HEK293 (cell line): ENCODE measurements around the gene RASSF5.

ENCODE experiments used
- CTCF ChIP-seq: fragments of 450-650 bp; formaldehyde crosslinking; IDR thresholded peaks from 2 replicates; pipeline ENCODE4 v1.5.1; 2016; ENCODE audit warnings: missing biosample characterization, missing genetic modification characterization
- GFI1B ChIP-seq: fragments of 450-650 bp; formaldehyde crosslinking; IDR thresholded peaks from 2 replicates; pipeline ENCODE4 v1.5.1; 2016; ENCODE audit warnings: missing biosample characterization, missing genetic modification characterization
- HIC1 ChIP-seq: fragments of 450-650 bp; formaldehyde crosslinking; IDR thresholded peaks from 2 replicates; pipeline ENCODE4 v1.5.1; 2016; ENCODE audit warnings: missing biosample characterization, missing genetic modification characterization
- INSM2 ChIP-seq: fragments of 450-650 bp; formaldehyde crosslinking; IDR thresholded peaks from 2 replicates; pipeline ENCODE4 v1.5.1; 2016; ENCODE audit warnings: missing biosample characterization, missing genetic modification characterization
- KLF10 ChIP-seq: fragments of 450-650 bp; IDR thresholded peaks from 2 replicates; pipeline ENCODE4 v1.5.1; 2018; ENCODE audit warnings: missing biosample characterization, mild to moderate bottlenecking, missing genetic modification characterization
- MYNN ChIP-seq: fragments of 450-650 bp; formaldehyde crosslinking; IDR thresholded peaks from 2 replicates; pipeline ENCODE4 v1.5.1; 2016; ENCODE audit warnings: missing biosample characterization, missing genetic modification characterization, borderline replicate concordance
- TCF7L2 ChIP-seq: IDR thresholded peaks from 2 replicates; pipeline ENCODE4 v1.6.1; 2011; ENCODE audit warnings: low read depth, mild to moderate bottlenecking, inconsistent platforms, low read length, moderate library complexity, borderline replicate concordance
- YY1 ChIP-seq: fragments of 450-650 bp; formaldehyde crosslinking; IDR thresholded peaks from 2 replicates; pipeline ENCODE4 v1.5.1; 2018; ENCODE audit warnings: missing biosample characterization, missing genetic modification characterization
- ZFP3 ChIP-seq: fragments of 450-650 bp; formaldehyde crosslinking; IDR thresholded peaks from 2 replicates; pipeline ENCODE4 v1.5.1; 2016; ENCODE audit warnings: low read depth, missing biosample characterization, missing genetic modification characterization
- ZNF114 ChIP-seq: fragments of 450-650 bp; formaldehyde crosslinking; IDR thresholded peaks from 2 replicates; pipeline ENCODE4 v1.5.0; 2017; ENCODE audit warnings: missing biosample characterization, missing genetic modification characterization
- ZNF16 ChIP-seq: fragments of 450-650 bp; formaldehyde crosslinking; IDR thresholded peaks from 2 replicates; pipeline ENCODE4 v1.5.1; 2016; ENCODE audit warnings: low read depth, missing biosample characterization, missing genetic modification characterization
- ZNF2 ChIP-seq: fragments of 450-650 bp; formaldehyde crosslinking; IDR thresholded peaks from 2 replicates; pipeline ENCODE4 v1.5.1; 2016; ENCODE audit warnings: missing biosample characterization, missing genetic modification characterization
- ZNF202 ChIP-seq: fragments of 450-650 bp; formaldehyde crosslinking; IDR thresholded peaks from 2 replicates; pipeline ENCODE4 v1.5.1; 2016; ENCODE audit warnings: missing biosample characterization, missing genetic modification characterization, borderline replicate concordance
- ZNF223 ChIP-seq: fragments of 450-650 bp; formaldehyde crosslinking; IDR thresholded peaks from 2 replicates; pipeline ENCODE4 v1.5.1; 2016; ENCODE audit warnings: missing biosample characterization, missing genetic modification characterization
- ZNF239 ChIP-seq: fragments of 450-650 bp; formaldehyde crosslinking; IDR thresholded peaks from 2 replicates; pipeline ENCODE4 v1.5.1; 2016; ENCODE audit warnings: missing biosample characterization, missing genetic modification characterization
- ZNF248 ChIP-seq: fragments of 450-650 bp; formaldehyde crosslinking; IDR thresholded peaks from 2 replicates; pipeline ENCODE4 v1.5.1; 2017; ENCODE audit warnings: missing biosample characterization, missing genetic modification characterization
- ZNF324 ChIP-seq: fragments of 450-650 bp; formaldehyde crosslinking; IDR thresholded peaks from 2 replicates; pipeline ENCODE4 v1.5.1; 2016; ENCODE audit warnings: missing biosample characterization, missing genetic modification characterization
- ZNF350 ChIP-seq: fragments of 450-650 bp; formaldehyde crosslinking; IDR thresholded peaks from 2 replicates; pipeline ENCODE4 v1.5.0; 2017; ENCODE audit warnings: missing biosample characterization, mild to moderate bottlenecking, missing genetic modification characterization
- ZNF366 ChIP-seq: fragments of 450-650 bp; formaldehyde crosslinking; conservative IDR thresholded peaks from 2 replicates; pipeline ENCODE4 v1.5.1; 2016; ENCODE audit warnings: missing biosample characterization, missing genetic modification characterization
- ZNF37A ChIP-seq: fragments of 450-650 bp; IDR thresholded peaks from 2 replicates; pipeline ENCODE4 v1.5.1; 2018; ENCODE audit warnings: missing biosample characterization, missing genetic modification characterization
- ZNF416 ChIP-seq: fragments of 450-650 bp; formaldehyde crosslinking; IDR thresholded peaks from 2 replicates; pipeline ENCODE4 v1.5.1; 2016; ENCODE audit warnings: missing biosample characterization, missing genetic modification characterization
- ZNF423 ChIP-seq: fragments of 450-650 bp; formaldehyde crosslinking; IDR thresholded peaks from 2 replicates; pipeline ENCODE4 v1.5.1; 2016; ENCODE audit warnings: missing biosample characterization, missing genetic modification characterization
- ZNF449 ChIP-seq: fragments of 450-650 bp; formaldehyde crosslinking; IDR thresholded peaks from 2 replicates; pipeline ENCODE4 v1.5.1; 2017; ENCODE audit warnings: missing biosample characterization, mild to moderate bottlenecking, missing genetic modification characterization, moderate library complexity
- ZNF549 ChIP-seq: fragments of 450-650 bp; IDR thresholded peaks from 2 replicates; pipeline ENCODE4 v1.5.1; 2018; ENCODE audit warnings: missing biosample characterization, missing genetic modification characterization, mild to moderate bottlenecking, inconsistent platforms, moderate library complexity
- ZNF558 ChIP-seq: fragments of 450-650 bp; formaldehyde crosslinking; IDR thresholded peaks from 2 replicates; pipeline ENCODE4 v1.5.1; 2016; ENCODE audit warnings: missing biosample characterization, missing genetic modification characterization
- ZNF561 ChIP-seq: fragments of 450-650 bp; IDR thresholded peaks from 2 replicates; pipeline ENCODE4 v1.5.1; 2018; ENCODE audit warnings: missing biosample characterization, missing genetic modification characterization, borderline replicate concordance
- ZNF580 ChIP-seq: fragments of 450-650 bp; formaldehyde crosslinking; IDR thresholded peaks from 2 replicates; pipeline ENCODE4 v1.5.1; 2016; ENCODE audit warnings: missing biosample characterization, missing genetic modification characterization
- ZNF639 ChIP-seq: fragments of 450-650 bp; formaldehyde crosslinking; IDR thresholded peaks from 2 replicates; pipeline ENCODE4 v1.5.1; 2016; ENCODE audit warnings: missing biosample characterization, missing genetic modification characterization
- ZNF654 ChIP-seq: fragments of 450-650 bp; formaldehyde crosslinking; IDR thresholded peaks from 2 replicates; pipeline ENCODE4 v1.5.1; 2016; ENCODE audit warnings: low read depth, missing biosample characterization, missing genetic modification characterization
- ZNF658 ChIP-seq: fragments of 450-650 bp; formaldehyde crosslinking; IDR thresholded peaks from 2 replicates; pipeline ENCODE4; 2016; ENCODE audit warnings: missing biosample characterization, missing genetic modification characterization
- ZNF777 ChIP-seq: fragments of 450-650 bp; formaldehyde crosslinking; IDR thresholded peaks from 2 replicates; pipeline ENCODE4 v1.5.1; 2017; ENCODE audit warnings: missing biosample characterization, missing genetic modification characterization, borderline replicate concordance

RASSF5 gene

GRCh38 chr1:206612129-206612876, 105.0 kb downstream of the RASSF5 start, which contains the start of gene EIF2D (continued):
- TF ChIP-seq CTCF (tag by site-specific recombination) (peak; percentile 99), ZNF366 (tag by site-specific recombination) (no peak), GFI1B (tag by site-specific recombination) (0 out of 2 replicates have a peak, but pooled peaks have one; percentile 15), INSM2 (tag by site-specific recombination) (peak; percentile 90), ZNF423 (tag by site-specific recombination) (peak; percentile 36; the same call in 1 of the 2 replicates), ZNF658 (no peak), ZNF202 (0 out of 2 replicates have a peak, but pooled peaks have one; percentile 56), ZNF324 (tag by site-specific recombination) (peak; percentile 100), ZNF2 (tag by site-specific recombination) (peak; percentile 98), HIC1 (peak; percentile 61), ZNF239 (tag by site-specific recombination) (peak; percentile 82), ZNF16 (tag by site-specific recombination) (0 out of 2 replicates have a peak, but pooled peaks have one; percentile 33), ZFP3 (tag by site-specific recombination) (no peak), ZNF639 (peak; percentile 96), KLF10 (peak; percentile 86), YY1 (tag by site-specific recombination) (peak; percentile 100), ZNF223 (tag by site-specific recombination) (0 out of 2 replicates have a peak, but pooled peaks have one; percentile 34), ZNF654 (tag by site-specific recombination) (no peak), ZNF416 (tag by site-specific recombination) (no peak), ZNF561 (peak; percentile 96), ZNF37A (0 out of 2 replicates have a peak, but pooled peaks have one; percentile 10), ZNF114 (tag by site-specific recombination) (no peak), ZNF580 (tag by site-specific recombination) (peak; percentile 84), ZNF248 (tag by site-specific recombination) (no peak), ZNF777 (tag by site-specific recombination) (peak; percentile 42; the same call in 1 of the 2 replicates), TCF7L2 (peak; percentile 37; the same call in 1 of the 2 replicates), ZNF449 (tag by site-specific recombination) (peak; percentile 72), ZNF350 (tag by site-specific recombination) (no peak), MYNN (no peak; the same call in 1 of the 2 replicates), ZNF549 (tag by site-specific recombination) (no peak), ZNF558 (tag by site-specific recombination) (peak; percentile 69; the same call in 1 of the 2 replicates)
